ENCODE measurements around the gene CYP4B1.

Gene CYP4B1

GRCh38 chr1:46797696-46798470 lies 963 bp upstream of the CYP4B1 start:
- DNase-seq: no peak

DNA sequence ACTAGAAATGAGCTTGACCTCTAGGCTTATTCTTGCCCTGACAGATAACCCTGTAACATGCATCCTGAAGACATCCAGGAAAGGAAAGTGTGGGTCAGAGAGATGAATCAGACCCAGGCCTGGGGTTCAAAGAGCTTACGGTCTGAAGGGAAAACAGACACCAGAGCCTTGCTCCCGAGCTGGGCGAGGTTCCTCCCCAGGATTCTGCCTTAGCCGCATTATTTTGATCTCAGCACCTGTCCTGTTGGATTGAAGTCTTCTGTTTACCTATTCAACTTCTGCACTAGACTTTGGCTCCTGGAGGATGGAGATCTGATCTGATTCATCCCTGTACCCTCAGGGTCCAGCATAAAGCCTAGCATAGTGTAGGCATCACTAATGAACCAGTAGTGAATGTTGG lies 1.9 kb downstream of the CYP4B1 start:
- no peak for DNase-seq

DNA sequence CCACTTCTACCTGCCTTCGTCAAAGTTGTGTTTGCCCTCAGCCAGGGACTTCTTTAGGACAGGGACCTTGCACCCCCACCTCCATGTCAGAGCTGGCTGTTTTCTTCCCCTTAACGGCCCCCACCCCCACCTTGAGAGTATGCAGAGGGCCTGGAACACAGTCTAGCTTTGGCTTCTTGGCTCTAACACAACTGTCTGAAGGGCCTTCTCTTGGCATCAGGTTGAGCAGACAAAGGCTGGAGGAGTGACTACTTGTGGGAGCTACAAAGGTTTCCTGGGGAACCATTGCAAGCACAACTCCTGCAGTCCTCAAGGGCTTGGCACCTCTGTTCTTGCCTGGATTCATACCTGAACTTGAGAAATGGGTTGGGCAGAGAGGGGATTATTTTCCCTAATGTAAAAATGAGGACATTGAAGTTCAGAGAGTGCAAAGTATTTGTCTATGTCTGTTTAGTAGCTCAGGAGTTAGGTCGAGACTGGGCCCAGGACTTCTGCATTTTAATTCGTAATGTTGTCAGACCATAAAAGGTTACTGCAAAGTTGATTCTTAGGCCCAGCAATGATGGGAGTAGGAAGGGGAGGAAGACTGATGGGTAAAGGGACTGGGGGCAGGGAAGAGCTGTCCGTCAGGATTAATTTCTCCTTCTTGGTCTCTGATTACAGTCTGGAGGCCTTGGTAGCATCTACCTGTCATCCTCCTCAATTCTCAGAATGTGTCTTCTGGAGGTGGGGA lies 2.6 kb downstream of the CYP4B1 start:
- no peak for DNase-seq

DNA sequence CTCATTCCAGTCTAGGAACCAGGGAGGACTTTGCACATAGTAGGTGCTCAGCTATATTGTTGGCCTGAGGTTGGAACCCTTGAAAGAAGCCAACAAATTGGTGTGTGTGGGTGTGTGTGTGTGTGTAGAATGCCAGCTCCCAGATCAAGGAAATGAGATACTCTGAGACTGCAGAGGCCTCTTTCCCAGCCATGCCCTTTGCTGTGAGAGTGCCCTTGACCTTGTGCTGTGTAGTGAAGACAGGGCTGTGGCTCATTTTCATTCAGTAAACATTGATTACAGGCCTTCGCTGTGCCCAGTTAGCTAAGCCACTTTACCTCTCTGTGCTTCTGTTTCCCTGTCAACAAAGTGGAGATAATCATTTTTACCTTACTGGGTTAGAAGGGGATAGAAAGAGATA lies 3.2 kb downstream of the CYP4B1 start:
- DNase-seq: no peak

DNA sequence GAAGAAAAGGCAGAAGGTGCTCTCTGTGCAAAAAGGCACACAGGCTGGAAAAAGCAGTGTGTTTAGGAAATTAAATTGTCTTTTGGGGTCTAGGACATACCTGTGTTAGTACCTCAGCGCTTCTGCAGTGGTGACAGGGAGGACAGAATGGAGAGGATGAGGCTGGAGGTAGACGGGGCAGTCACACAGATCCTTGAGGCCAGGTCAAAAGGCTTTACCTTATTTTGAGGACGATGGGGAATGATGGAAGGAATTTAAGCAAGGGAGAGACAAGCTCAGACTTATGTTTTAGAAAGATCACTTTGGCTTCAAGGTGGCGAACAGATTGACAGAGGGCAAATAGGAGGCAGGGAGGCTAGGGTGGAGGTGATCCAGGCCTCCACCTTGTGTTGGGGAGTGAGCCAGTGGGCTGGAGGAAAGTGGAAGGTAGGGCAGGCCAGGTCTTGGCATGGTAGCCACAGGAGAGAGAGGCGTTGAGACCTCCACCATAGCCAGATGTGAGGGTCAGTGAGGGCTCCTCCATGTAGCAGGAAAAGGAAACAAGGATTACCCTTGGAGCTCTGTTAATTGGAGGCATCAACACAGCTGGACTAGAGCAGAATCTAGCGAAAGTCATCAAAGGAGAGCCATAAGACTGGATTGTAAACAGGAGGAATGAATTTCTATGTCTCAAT lies 4.2 kb downstream of the CYP4B1 start:
- DNase-seq: no peak

DNA sequence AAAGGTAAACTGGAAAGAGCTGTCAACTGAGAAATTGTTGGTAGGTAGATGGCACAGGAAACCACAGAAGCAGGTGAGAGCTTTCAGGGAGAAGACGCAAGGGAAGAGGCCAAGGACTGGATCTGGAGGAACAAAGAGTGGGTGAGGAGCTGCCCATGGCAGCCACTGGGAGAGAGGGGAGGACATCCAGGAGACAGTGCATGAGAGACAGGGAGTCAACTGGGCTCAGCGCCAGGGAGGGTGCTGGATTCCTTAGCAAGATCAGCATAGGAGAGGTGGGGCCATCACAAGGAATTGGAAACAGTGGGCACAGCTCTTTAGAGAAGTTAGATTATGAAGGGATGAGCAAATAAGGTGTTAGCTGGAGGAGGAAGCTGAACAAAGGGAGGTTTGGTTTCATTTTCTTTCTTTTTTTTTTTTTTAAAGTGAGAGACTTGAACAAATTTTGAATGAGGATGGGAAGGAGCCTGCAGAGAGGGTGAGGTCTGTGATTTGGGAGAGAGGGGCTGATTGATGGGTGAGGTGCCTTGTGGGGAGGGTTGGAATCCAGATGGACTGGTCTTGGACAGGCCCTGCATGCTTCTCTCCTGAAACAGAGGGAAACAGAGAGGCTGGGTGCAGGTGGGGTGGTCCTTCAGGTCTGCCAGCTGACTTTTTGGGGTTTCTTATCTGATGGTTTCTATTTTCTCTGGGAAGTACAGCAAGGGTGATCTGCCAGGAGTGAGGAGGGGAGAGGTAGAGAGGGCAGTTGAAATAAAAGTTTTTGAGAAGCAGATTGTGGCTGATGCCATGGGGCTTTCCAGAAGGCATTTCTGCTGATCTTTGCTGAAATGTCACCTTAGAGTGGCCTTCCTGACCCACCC lies 5.4 kb downstream of the CYP4B1 start:
- DNase-seq: no peak

DNA sequence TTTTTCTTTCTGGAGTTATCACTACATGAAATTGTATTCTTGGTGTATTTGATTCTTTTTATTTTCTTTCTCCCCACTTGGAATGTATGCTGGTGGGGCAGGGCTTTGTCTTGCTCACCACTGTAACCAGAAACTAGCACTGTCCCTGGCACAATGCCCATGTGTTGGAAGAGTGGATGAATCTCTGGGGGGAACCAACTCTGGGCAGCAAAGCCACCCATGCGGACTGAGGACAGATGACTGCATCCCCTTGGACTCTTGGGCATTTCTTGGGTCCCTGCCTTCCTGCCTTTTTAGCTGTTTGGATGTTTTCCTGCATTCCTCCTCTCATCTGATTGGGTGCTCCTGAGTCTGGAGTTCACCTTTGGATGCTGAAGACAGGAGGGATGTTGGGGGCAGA lies 6.1 kb downstream of the CYP4B1 start:
- no peak for DNase-seq

DNA sequence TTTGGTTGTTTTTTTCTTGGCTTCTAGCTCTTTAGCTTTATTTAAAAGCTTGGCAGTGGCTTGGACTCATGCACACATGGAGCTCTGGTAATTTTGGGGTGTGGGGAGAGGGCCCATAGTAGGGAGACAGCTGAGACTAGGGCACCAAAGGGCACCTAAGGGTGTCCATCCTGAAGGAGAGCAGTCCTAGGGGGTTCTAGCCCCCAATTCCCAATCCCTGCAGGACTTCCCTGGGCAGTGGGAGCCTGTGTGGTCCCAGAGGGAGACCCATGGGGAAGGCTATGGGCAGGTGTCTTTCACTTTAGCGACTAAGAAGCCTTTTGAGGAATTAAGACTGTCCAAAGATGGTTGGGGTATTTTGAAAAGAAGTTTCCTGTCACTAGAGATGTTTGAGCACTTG lies 6.9 kb downstream of the CYP4B1 start:
- DNase-seq: no peak

- no peak for DNase-seq
Observed at GRCh38 chr1:46806196-46807020, 7.6 kb downstream of the CYP4B1 start.

GRCh38 chr1:46807046-46807972 lies 8.5 kb downstream of the CYP4B1 start:
- DNase-seq: no peak

DNA sequence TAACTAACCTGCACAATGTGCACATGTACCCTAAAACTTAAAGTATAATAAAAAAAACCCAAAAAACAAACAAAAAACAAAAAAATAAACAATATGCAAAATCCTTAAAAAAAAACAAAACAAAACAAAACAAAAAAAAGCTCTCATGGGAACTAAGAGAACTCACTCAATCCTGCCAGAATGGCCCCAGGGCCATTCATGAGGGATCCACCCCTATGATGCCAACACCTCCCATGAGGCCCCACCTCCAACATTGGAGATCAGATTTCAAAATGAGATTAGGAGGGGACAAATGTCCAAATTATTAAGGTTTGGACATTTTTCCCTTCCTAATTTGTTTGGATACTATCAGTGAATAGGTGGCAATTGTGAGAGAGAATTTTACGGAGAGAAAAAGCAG lies 10.2 kb downstream of the CYP4B1 start:
- DNase-seq: no peak

DNA sequence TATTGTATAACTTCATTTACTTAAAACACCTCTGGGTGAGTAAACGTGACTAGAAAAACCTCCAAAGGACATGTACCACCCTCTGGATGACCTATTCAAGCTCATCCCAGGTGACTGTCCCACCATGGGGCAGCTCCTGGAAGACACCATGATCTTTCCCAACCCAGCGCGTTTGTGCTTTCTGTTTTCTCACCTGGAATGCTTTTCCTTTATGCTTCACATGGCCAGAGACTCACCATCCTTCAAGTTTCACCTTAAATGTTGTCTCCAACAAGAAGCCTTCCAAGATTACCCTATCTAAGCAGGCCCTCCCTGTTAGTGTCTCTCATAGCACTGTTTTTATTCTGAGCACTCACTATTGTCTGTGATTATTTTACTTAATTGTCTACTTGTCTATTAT lies 11.1 kb downstream of the CYP4B1 start:
- no peak for DNase-seq

GRCh38 chr1:46810596-46810995 lies 11.8 kb downstream of the CYP4B1 start:
- no peak for DNase-seq

GRCh38 chr1:46811053-46811452 lies 12.2 kb downstream of the CYP4B1 start:
- no peak for DNase-seq

GRCh38 chr1:46812065-46812963 lies 13.5 kb downstream of the CYP4B1 start:
- no peak for DNase-seq

- DNase-seq: no peak
Observed at GRCh38 chr1:46812996-46813857, 14.4 kb downstream of the CYP4B1 start.

DNA sequence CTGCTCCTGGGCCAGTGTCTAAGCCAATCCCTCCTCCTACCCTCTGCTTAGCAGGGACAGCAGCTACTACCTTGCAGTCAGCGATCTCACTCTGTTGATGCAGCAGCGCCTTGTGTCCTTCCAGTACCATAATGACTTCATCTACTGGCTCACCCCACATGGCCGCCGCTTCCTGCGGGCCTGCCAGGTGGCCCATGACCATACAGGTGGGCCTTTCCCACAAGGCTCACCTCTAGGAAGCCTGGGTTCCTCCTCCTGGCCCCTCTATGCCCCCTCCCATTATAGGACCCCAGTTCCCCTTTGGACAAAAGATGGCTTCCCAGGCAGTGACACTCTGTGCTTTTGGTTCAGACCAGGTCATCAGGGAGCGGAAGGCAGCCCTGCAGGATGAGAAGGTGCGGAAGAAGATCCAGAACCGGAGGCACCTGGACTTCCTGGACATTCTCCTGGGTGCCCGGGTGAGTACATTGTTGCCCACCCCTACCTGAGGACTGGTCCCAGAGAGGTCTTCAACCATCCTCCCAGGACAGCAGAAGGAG lies 15.1 kb downstream of the CYP4B1 start:
- no peak for DNase-seq

- no peak for DNase-seq
Observed at GRCh38 chr1:46815133-46815532, 16.3 kb downstream of the CYP4B1 start.

DNA sequence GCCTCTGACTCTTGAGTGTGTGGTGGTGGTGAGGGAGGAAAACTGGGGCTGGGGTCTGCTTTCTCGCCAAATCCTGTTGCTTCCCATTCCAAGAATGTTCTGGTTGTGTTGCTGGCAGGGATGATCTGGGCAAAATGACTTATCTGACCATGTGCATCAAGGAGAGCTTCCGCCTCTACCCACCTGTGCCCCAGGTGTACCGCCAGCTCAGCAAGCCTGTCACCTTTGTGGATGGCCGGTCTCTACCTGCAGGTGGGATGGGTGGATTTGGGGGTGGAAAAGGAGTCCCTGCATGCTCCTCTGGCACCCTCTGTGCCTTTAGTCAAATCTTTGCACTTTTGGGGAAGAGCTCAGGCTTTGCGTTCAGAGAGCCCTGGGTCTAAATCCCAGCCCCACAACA lies 18.1 kb downstream of the CYP4B1 start:
- no peak for DNase-seq
